ENCODE data around the gene USP21. TPM values are rescaled to one million over a fixed set of nuclear protein-coding genes. Genes with fewer than 3 reads are reported as not detected.

The USP21 gene
- total and polyA plus RNA-seq, 9 of the 15 experiments (the other 6 are each of a cell fraction or from before 2014, with no cell fraction given): 4.9 to 52.4 (median 21.6) TPM

DNA sequence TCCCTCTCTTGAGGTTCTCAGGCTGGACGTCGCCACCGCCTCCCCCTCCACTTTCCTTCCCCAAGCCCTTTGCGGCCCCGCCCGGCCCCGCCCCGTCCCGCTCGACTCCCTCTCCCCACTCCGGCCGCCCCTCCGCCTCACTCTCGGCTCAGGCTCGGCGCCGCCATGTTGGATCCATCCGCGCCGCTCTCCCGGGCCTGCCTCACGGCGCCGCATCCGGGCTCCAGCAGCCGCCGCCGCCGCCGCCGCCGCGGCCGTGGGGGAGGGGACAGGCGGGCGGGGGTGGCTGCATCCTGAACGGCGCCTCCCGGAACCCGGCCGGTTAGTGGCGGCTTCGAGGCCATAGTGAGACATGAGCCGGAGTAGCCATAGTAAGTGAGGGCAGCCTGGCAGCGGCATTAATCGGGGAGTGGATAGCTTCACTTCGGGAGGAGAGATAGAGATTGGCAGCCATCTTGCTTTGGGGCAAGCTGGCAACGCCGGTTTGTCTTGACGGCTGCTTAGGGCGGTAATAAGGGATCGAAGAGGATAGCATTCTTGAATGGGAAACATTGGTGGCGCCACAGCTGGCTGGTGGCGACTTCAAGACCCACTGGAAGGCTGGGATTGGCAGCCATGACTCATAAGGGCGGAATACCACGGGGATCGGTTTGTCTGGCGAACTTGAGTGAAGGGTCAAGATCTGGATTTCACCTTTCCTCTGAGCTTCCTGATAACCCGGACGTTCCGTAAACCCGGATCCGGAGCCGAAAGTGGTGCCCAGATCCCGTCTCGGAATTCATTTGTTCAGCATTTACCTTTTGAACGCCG is 26.7 kb upstream of the USP21 start, which contains the start of gene DEDD (continued):
- TF ChIP-seq, protein P1, sequence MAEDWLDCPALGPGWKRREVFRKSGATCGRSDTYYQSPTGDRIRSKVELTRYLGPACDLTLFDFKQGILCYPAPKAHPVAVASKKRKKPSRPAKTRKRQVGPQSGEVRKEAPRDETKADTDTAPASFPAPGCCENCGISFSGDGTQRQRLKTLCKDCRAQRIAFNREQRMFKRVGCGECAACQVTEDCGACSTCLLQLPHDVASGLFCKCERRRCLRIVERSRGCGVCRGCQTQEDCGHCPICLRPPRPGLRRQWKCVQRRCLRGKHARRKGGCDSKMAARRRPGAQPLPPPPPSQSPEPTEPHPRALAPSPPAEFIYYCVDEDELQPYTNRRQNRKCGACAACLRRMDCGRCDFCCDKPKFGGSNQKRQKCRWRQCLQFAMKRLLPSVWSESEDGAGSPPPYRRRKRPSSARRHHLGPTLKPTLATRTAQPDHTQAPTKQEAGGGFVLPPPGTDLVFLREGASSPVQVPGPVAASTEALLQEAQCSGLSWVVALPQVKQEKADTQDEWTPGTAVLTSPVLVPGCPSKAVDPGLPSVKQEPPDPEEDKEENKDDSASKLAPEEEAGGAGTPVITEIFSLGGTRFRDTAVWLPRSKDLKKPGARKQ (CRISPR knock-in tag; IDR thresholded peaks at IDR 0.05): no peak
- peak; percentile 21; the same call in 1 of the 2 replicates for TF ChIP-seq NCOR1 (IDR thresholded peaks at IDR 0.05)
- TF ChIP-seq, protein P2, sequence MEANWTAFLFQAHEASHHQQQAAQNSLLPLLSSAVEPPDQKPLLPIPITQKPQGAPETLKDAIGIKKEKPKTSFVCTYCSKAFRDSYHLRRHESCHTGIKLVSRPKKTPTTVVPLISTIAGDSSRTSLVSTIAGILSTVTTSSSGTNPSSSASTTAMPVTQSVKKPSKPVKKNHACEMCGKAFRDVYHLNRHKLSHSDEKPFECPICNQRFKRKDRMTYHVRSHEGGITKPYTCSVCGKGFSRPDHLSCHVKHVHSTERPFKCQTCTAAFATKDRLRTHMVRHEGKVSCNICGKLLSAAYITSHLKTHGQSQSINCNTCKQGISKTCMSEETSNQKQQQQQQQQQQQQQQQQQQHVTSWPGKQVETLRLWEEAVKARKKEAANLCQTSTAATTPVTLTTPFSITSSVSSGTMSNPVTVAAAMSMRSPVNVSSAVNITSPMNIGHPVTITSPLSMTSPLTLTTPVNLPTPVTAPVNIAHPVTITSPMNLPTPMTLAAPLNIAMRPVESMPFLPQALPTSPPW (CRISPR knock-in tag; IDR thresholded peaks at IDR 0.05): peak; percentile 96
- TF ChIP-seq ZNF785 (CRISPR knock-in tag; IDR thresholded peaks at IDR 0.05): no peak
- no peak for TF ChIP-seq SP2 (IDR thresholded peaks at IDR 0.05; ENCODE audit: extremely low read depth, low read depth, low read length, poor library complexity, severe bottlenecking)
- TF ChIP-seq TRIM28 (IDR thresholded peaks at IDR 0.05): no peak; the same call in 1 of the 2 replicates
- TF ChIP-seq DACH1 (IDR thresholded peaks at IDR 0.05; ENCODE audit: partially characterized antibody): no peak
- TF ChIP-seq MCM5 (IDR thresholded peaks at IDR 0.05; ENCODE audit: low read depth): no peak
- 0 out of 2 replicates have a peak, but pooled peaks have one; percentile 15 for TF ChIP-seq KLF1 (tag; IDR thresholded peaks at IDR 0.05)
- no peak for TF ChIP-seq FOXA3 (CRISPR knock-in tag; conservative IDR thresholded peaks at IDR 0.05 in 1 of 2, IDR thresholded peaks at IDR 0.05 in 1 of 2)
- TF ChIP-seq TCF7 (IDR thresholded peaks at IDR 0.05; ENCODE audit: borderline replicate concordance): no peak
- TF ChIP-seq RCOR1 (IDR thresholded peaks at IDR 0.05; ENCODE audit: borderline replicate concordance in 1 of 2, low read depth in 2 of 2, low read length in 2 of 2): no peak
- no peak; the same call in 1 of the 2 replicates for TF ChIP-seq TGIF2 (CRISPR knock-in tag; IDR thresholded peaks at IDR 0.05)
- peak; percentile 63 for TF ChIP-seq TBP (optimal IDR thresholded peaks at IDR 0.05; ENCODE audit: low read depth, low read length)
- TF ChIP-seq, protein P3, sequence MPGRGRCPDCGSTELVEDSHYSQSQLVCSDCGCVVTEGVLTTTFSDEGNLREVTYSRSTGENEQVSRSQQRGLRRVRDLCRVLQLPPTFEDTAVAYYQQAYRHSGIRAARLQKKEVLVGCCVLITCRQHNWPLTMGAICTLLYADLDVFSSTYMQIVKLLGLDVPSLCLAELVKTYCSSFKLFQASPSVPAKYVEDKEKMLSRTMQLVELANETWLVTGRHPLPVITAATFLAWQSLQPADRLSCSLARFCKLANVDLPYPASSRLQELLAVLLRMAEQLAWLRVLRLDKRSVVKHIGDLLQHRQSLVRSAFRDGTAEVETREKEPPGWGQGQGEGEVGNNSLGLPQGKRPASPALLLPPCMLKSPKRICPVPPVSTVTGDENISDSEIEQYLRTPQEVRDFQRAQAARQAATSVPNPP (IDR thresholded peaks at IDR 0.05; ENCODE audit: borderline replicate concordance, insufficient read depth, insufficient read length): no peak
- TF ChIP-seq, protein P4, sequence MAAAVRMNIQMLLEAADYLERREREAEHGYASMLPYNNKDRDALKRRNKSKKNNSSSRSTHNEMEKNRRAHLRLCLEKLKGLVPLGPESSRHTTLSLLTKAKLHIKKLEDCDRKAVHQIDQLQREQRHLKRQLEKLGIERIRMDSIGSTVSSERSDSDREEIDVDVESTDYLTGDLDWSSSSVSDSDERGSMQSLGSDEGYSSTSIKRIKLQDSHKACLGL (CRISPR knock-in tag; IDR thresholded peaks at IDR 0.05; ENCODE audit: borderline replicate concordance, poor library complexity, severe bottlenecking): no peak
- TF ChIP-seq, protein P5, sequence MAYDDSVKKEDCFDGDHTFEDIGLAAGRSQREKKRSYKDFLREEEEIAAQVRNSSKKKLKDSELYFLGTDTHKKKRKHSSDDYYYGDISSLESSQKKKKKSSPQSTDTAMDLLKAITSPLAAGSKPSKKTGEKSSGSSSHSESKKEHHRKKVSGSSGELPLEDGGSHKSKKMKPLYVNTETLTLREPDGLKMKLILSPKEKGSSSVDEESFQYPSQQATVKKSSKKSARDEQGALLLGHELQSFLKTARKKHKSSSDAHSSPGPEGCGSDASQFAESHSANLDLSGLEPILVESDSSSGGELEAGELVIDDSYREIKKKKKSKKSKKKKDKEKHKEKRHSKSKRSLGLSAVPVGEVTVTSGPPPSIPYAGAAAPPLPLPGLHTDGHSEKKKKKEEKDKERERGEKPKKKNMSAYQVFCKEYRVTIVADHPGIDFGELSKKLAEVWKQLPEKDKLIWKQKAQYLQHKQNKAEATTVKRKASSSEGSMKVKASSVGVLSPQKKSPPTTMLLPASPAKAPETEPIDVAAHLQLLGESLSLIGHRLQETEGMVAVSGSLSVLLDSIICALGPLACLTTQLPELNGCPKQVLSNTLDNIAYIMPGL (CRISPR knock-in tag; IDR thresholded peaks at IDR 0.05): no peak; the same call in 1 of the 2 replicates
- TF ChIP-seq SREBF2 (CRISPR knock-in tag; IDR thresholded peaks at IDR 0.05): no peak
